ENCODE results near the gene TRIOBP.
"Not testable (repeated sequence)": the region's sequence is repeated elsewhere in the genome, so short reads cannot be mapped to it uniquely, and the experiment has no call there.

TRIOBP gene

DNA sequence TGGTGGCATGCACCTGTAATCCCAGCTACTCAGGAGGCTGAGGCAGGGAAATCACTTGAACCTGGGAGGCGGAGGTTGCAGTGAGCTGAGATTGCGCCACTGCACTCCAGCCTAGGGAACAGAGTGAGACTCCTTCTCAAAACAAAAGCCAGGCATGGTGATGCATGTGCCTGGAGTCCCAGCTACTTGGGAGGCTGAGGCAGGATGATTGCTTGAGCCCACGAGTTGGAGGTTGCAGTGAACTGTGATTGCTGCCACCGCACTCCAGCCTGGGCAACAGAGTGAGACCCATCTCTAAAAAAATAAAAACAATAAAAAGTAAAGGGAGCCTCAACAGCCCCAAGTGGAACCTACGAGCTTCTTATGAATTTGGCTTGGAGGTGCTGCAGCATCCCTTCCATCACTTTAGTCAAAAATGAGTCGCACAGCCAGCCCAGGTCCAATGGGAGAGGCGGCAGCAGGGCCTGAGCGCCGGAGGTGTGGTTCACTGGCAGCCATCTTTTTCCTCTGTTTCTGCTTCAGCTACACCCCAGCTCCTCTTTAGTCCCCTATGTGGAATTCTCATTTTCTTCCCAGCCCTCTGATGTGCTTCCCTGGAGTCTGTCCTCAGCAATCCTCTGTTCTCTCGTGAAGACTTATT lies 81.6 kb downstream of the TRIOBP start:
- DNase-seq = no peak

DNA sequence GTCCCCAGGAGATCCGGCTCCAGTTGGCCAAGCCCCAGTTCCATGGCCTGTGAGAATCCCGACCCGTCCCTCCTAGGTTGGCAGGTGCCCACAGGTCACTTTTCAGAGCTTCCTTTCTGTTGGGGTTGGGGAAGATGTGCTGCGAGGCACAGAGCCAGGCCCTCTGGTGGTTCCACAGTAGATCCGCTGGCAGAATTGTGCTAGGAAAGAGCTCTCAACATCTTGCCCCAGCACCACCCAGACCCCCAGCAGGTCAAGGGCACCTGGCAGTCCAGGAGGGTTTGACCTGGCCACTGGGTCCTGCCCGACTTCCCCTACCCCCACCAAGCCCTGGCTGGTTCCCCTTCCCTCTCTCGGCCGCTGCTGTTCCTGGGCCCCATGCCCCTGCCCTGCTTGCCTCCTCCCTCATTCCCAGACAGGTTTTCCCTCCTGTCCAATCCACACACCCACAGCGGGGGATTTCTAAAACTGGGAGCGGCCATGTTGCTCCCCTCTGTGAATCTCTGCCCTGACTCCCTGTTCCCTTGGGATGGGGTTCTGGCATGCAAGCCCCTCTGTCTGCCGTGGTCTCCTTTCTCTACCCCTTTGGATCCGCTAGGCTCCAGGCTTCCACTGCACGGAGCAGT lies 84.7 kb downstream of the TRIOBP start:
- DNase-seq = no peak

DNA sequence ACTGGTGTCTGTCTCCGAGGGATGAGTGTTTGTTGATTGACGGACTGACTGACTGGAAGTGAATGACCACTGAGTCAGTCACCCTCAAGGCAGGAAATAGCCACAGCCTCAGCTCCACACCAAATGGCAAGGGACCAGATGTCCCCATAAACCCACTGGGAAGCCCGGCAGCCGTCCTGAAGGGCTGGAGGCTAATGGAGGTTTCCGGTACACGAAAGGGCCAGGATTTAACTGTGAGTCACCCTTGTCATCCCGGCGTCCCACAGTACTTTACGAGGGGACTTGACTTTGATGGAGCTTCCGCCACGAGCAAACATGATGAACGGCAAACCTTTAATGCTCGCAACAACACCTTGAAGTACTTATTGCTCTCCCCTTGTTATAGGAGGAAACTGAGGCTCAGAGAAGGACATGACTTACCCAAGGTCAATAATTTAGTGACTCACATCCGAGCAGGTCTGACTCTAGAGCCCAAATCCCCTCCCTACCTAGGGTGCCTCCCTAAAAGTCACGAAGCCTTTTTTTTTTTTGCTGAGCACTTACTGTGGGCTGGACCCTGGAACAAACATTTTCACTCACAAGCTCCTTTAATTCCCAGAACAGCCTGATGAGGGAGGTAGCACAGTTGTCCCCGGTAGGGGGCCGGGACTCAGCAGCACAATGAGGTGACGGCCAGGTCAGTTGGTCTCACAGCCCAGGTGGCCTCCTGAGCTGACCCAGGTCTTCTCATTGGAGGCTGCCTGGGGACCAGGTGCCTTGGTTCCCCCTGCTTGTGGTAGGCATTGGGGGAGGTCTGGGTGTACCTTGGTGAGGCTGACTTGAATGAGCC lies 85.7 kb downstream of the TRIOBP start:
- no peak for DNase-seq

DNA sequence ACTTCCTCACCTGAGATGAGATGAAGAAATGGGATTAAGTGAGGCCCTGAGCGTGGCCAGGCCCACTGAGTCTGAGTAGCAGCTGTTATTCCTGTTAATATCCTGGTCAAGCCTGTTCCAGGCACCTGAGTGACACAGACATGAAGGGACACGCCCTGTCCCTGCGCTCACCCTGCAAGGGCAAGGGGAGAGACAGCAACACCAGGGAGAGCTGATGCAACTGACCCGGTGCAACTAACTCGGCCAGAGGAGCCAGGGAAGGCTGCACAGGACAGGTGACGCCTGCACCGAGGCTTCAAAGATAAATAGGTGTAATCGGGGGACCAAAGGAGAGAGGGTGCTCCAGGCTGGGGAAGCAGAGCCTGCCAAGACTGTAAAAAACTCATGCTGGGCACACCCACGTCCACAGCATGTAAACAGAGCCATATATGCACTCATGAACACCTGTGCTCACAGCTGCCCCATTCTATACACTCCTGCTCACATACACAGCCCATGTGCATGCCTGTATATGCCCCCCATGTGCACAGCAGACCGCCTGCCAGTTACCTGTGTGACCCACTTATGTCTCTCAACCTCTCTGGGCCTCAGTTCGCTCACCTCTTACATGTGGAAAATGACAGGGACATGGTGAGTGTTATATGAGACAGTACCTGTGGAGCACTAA lies 88.1 kb downstream of the TRIOBP start:
- no peak for DNase-seq

DNA sequence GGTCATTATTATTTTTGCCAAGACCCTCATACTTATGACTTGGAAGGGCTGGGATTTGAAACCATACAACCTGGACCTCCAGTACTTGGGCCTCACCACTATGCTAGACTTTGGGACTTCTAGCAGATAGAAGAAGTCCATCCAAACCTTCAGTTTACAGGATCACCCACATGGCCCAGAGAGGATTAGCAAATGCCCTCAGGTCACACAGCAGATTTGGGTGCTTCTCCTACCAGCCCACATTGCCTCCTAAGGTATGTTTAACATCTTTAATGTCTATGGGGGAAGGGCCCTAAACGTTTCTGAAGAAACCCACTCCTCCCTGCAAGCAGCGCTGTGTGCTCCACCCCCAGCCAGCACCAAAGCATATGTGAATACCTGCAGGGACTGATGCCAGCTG lies 93.4 kb downstream of the TRIOBP start:
- DNase-seq = no peak

DNA sequence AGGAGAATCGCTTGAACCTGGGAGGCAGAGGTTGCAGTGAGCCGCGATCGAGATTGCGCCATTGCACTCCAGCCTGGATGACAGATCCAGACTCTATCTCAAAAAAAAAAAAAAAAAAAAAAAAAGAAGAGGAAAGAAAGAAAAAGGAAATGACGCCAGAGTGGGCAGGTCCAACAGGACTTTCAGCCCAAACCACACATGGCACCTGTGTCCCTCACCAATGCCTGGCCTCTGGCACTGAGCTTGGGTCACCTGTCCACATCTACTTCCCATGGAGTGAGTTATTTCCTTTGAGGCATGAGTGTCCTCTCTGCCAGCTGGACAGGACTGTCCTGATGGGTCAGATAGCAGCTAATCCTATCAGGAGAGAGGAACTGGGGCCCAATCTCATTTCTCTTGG lies 95.6 kb downstream of the TRIOBP start:
- no peak for DNase-seq

DNA sequence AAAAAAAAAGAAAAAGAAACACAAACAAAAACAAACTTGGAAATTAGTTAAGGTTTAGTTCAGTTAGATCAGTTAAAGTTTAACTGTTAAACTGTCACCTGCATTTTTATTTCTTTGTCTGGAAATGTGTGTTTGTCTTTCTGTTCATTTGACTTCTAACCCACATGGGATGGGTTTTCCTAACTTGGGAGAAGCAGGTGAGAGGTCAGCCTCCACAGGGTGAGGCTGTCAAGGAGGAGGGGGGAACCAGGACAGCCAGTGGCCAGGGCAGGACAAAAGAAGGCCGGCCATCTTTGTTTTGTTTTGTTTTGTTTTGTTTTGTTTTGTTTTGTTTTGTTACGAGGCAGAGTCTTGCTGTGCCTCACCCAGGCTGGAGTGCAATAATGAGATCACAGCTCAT lies 97.5 kb downstream of the TRIOBP start:
- no peak for DNase-seq

DNA sequence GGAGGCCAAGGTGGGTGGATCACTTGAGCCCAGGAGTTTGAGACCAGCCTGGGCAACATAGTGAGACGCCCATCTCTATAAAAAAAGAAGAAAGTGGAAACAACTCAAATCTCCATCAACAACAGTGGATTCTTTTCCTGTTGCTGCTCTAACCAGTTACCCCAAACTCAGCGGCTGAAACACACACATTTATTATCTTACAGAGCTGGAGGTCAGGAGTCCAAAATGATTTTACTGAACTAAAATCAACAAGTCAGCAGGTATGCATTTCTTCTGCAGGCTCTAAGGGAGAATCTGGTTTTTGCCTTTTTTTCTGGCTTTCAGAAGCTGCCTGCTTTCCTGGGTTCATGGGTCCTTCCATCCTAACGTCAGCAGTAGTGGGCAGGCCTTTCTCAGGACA lies 99.2 kb downstream of the TRIOBP start:
- no peak for DNase-seq

DNA sequence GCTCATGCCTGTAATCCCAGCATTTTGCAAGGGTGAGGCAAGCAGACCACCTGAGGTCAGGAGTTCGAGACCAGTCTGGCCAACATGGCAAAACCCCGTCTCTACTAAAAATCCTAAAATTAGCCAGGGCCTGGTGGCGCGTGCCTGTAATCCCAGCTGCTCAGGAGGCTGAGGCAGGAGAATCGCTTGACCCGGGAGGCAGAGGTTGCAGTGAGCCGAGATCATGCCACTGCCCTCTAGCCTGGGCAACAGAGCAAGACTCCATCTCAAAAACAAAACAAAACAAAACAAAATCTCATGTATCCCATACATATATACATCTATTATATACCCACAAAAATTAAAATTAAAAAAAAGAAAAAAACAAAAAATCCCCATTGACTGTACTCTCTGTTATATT lies 100.4 kb downstream of the TRIOBP start:
- DNase-seq = not testable (repeated sequence)

DNA sequence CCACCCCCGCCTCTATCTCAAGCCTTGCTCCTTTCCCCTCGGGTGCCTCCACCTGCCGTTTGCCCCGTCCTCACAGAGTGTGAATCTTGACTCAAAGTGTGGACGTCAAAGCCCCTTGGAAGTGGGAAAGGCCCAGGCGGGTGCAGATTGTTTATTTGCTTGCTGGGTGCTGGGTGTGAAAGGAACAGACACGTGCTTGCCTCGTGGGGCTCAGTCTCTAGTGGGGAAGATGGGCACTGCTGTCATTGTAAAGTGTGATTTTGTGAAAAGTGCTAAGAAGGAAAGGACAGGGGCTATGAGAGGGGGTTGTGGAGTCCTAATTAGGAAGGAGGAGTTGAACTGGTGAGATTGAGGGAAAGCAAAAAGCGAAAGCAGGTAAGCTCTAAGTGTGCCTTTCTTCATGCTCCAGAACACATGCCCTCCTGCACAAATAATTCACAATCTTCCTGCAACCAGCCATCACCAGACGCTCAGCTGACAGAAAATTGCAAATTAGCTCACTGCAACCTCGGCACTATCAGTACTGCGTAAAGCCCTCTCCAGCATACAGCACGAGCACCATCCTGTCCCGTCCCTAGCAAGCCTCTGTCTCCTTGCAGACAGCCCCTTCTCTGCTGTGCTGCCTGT lies 101.1 kb downstream of the TRIOBP start:
- DNase-seq = no peak

DNA sequence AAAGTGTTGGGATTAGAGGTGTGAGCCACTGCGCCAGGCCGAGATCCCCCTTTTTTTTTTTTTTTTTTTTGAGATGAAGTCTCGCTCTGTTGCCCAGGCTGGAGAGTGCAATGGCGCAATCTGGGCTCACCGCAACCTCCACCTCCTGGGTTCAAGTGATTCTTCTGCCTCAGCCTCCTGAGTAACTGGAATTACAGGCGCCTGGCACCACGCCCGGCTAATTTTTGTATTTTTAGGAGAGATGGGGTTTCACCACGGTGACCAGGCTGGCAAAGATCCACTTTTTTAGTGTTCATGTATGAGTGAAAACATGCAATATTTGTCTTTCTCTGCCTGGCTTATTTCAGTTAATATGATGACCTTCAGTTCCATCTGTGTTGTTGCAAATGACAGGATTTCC lies 103.1 kb downstream of the TRIOBP start:
- DNase-seq = not testable (repeated sequence)

DNA sequence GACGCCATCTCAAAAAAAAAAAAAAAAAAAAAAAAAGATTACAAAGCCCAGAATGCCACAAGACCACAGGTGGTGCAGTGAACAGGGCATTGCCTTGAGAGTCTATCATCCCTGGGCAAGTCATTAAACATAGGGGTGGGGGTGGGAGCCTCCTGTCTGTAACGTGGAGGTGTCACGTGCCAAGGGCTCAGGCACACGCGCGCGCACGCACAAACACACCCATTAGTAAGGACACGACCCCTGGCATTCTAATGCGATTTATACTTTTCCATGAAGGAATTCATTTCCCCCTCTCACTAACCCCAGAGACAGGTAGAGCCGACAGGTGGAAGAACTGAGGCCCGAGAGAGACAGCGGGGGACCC lies 105.1 kb downstream of the TRIOBP start:
- no peak for DNase-seq

DNA sequence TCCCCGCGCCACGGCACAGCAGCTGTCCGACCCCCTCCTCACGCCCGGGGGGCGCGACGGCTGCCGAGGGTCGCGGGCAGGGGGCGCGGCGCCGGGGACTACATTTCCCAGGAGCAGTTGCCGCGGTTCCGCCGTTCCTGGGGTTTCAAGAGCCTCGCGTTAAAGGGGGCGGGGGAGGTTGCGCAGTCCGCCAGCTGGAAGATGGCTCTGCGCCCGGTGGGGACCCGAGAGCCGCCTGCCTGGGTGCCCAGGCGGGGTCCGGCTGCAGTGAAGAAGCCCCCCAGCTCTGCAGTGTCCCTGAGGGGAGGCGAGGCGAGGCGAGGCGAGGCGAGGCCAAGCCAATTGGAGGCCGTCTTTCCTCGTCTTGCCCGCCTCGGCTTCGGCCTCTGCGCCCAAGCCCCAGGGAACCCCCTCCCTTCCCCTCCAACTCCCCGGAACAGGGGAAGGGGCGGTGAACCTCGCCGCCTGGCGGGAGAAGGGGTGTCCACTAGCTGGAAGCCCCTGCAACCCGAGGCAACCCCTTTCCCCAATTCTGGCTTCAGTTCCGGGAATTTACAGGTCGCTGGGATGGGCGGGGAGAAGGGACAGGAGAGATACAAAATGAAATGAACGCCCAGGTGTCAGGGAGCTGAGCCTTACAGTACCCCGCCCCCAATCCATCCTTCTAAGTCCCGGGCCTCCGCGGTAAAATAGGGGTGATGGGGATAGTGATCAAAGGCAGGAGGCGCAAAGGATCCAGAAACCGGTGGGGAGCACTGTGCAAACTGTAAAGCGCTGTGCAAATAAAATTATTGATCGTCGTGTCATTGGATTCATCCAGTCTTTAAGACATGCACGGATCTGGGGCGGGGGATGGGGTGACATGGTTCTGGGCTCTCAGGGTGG lies 105.7 kb downstream of the TRIOBP start:
- DNase-seq = no peak

DNA sequence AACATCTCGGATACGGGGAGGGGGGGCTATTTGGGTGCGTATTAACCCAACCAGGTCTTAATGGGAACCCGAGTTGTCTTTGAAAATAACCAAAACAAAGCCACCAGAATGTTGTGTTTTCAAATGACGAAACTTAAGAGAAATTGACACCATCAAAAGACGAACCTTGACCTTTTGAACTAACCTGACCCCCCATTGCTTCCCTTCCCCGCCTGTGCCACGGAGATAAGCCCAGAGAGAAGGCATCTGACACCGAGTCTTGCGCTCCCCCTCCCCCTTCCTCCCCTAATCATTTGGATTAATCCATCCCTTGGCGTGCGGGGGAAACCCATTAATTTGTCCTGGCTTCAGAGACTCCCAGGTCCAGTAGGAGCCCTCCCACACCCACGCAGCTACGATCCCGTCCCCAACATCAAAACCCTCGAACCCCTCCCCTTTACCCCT lies 106.4 kb downstream of the TRIOBP start:
- DNase-seq = no peak

DNA sequence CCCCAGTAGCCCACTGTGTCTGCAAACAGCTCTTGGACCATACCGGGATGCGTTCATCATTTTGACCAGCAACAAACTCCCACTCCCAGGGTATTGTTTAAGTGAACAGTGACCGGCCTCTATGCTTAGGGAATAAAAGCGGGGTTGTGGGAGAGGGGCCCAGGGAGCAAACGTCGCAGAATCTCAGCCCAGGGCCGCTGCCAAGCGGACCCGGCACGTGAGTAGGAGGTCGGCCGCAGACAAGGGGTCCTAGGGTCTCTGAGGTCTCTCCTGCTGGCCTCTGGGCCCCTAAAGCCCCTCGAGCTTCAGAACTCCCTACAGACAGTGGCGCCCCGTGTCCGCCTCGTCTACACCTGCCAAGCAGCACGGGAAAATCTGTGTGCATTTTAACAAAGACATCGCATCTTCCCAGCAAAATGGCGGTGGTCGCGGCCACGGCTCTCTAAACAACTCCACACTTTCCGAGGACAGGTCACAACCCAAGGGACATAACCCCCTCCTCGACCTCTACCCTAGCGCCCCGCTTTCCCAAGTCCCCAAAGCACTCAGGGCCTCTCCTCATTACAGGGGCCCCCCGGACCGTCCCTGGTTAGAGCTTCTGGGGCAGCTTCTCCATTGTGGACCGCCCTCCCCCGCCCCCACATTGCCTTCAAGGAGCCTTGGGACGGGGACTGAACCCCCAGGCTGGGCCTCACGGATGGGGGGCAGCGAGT lies 106.9 kb downstream of the TRIOBP start:
- DNase-seq = no peak

DNA sequence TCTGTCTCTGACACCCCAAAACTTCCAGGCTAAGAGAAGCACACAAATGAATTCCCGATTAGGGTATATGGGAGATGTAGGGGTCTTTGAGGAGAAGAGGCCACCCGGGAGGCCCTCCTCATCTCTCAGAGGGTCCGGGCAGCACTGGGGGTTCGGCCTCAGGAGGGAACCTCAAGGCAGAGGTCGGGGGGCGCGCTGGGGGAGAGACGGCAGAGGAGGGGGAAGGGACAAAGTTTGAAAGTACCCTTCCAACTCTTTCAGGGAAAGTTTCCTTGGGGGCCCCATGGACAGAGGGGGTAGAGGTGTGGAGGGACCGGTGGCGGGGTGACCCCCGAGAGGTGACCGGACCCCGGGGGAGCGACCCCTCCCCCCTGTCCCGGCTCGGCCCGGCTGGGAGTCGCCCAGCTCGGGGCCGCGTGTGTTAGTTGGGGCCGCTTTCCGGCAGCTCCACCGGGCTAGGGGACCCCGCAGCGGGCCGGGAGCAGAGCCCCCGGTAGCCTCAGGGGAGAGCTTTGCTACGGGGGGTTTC lies 107.6 kb downstream of the TRIOBP start:
- no peak for DNase-seq

DNA sequence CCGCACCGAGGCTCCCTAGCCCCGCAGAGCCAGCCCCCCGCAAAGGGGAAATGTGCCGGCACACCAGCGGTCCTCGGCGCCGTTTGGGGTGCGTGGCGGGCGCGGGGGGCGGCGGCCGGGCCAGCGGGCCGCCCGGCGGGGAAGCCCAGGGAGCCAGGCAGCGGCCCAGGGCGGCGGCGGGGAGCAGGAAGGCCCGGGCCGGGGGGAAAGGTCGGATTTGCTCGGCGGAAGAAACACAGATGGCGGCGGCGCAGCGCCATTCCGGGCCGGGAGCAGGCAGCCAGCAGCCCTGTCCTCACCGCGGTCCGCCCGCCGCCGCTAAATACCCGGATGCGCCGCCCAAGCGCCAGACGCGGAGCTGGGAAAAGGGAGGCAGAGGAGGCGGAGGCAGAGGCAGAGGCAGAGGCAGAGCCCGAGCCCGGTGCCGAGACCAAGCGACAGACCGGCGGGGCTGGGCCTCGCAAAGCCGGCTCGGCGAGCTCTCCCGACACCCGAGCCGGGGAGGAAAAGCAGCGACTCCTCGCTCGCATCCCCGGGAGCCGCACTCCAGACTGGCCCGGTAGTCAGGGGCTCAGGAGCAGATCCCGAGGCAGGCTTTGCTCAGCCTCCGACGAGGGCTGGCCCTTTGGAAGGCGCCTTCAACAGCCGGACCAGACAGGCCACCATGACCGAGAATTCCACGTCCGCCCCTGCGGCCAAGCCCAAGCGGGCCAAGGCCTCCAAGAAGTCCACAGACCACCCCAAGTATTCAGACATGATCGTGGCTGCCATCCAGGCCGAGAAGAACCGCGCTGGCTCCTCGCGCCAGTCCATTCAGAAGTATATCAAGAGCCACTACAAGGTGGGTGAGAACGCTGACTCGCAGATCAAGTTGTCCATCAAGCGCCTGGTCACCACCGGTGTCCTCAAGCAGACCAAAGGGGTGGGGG lies 108.3 kb downstream of the TRIOBP start:
- peak; percentile 54 for DNase-seq

DNA sequence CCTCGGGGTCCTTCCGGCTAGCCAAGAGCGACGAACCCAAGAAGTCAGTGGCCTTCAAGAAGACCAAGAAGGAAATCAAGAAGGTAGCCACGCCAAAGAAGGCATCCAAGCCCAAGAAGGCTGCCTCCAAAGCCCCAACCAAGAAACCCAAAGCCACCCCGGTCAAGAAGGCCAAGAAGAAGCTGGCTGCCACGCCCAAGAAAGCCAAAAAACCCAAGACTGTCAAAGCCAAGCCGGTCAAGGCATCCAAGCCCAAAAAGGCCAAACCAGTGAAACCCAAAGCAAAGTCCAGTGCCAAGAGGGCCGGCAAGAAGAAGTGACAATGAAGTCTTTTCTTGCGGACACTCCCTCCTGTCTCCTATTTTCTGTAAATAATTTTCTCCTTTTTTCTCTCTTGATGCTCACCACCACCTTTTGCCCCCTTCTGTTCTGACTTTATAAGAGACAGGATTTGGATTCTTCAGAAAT lies 109.0 kb downstream of the TRIOBP start:
- DNase-seq = no peak

DNA sequence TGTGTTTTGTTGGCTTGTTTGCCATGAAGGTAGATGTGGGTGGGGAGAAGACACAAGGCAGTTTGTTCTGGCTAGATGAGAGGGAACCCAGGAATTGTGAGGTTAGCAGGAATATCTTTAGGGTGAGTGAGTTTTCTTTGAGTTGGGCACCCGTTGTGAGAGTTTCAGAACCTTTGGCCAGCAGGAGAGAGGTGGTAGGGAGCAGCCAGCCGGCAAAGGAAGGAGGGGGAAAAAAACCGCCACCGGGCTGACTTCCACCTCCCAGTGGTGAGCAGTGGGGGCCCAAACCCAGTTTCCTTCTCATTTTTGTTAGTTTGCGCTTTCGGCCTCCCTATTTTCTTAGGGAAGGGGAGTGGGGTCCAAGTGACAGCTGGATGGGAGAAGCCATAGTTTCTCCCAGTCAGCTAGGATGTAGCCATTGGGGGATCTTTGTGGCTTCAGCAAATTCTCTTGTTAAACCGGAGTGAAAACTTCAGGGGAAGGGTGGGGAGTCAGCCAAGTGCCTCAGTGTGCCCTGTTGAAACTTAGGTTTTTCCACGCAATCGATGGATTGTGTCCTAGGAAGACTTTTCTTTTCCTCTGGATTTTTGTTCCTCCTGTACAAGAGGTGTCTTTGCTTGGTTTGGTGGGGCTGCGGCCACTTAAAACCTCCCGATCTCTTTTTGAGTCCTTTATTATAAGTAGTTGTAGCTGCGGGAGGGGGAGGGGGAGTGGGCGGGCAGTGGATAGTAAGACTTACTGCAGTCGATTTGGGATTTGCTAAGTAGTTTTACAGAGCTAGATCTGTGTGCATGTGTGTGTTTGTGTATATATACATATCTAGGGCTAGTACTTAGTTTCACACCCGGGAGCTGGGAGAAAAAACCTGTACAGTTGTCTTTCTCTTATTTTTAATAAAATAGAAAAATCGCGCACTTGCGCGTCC lies 109.8 kb downstream of the TRIOBP start:
- DNase-seq = no peak
